Central memory CD8-positive, alpha-beta T cell (primary cell): ENCODE data around the gene SRP68.

Experiments
- ATAC-seq: fragments of 150-1000 bp; cut with Tn5 transposase; replicated peaks from 2 replicates; pipeline ENCODE4 v1.10.0; 2022; ENCODE audit warnings: mild to moderate bottlenecking, moderate FRiP score, moderate number of reproducible peaks; ENCODE audit not compliant: poor library complexity, severe bottlenecking; ENCODE audit errors: extremely low read depth
- DNase-seq, 2 donors: peaks; one replicate each; pipeline ENCODE4 v3.0.0; 2021; ENCODE audit warnings: low spot score in 2 of 2
- H3K27ac Mint-ChIP-seq: one replicate; pipeline ENCODE4 v1.8.0; 2022; ENCODE audit warnings: low read depth, mild to moderate bottlenecking, moderate library complexity, mixed read lengths
- H3K27me3 Mint-ChIP-seq: one replicate; pipeline ENCODE4 v1.8.0; 2022; ENCODE audit warnings: mixed read lengths
- H3K36me3 Mint-ChIP-seq: one replicate; pipeline ENCODE4 v1.8.0; 2022; ENCODE audit warnings: mild to moderate bottlenecking, moderate library complexity, mixed read lengths; ENCODE audit not compliant: insufficient read depth
- H3K4me1 Mint-ChIP-seq: one replicate; pipeline ENCODE4 v1.8.0; 2022; ENCODE audit warnings: mixed read lengths
- H3K4me3 Mint-ChIP-seq: one replicate; pipeline ENCODE4 v1.8.0; 2022; ENCODE audit warnings: mild to moderate bottlenecking, moderate library complexity, mixed read lengths
- H3K9me3 Mint-ChIP-seq: one replicate; pipeline ENCODE4 v1.8.0; 2022; ENCODE audit warnings: mixed read lengths

SRP68 gene

DNA sequence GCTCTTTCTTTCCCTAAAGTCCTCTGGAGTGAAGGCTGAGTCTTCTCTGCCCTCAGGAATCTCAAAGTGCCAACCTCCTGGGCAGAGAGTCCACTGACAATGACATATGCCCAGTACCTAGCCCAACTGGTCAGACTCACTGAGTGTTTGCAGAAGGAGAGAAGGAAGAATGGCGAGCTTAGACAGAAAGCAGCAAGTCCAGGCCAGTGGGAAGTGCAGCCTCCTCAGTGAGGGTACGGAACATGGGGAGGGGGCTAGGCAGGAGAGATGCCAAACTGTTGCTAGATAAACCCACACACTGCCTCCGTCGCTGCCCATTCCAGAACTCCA lies 30.6 kb upstream of the SRP68 start:
- DNase-seq, result no peak
- Mint-ChIP-seq H3K36me3 (peaks cover 34% of the 10 kb centered on the region), H3K27me3 (no peaks in the 10 kb centered on the region), H3K27ac (peak overlapping the region; percentile 95), H3K4me3 (peak overlapping the region; percentile 98), H3K9me3 (no peaks in the 10 kb centered on the region), H3K4me1 (peaks cover 28% of the 10 kb centered on the region)
- no peak for ATAC-seq

DNA sequence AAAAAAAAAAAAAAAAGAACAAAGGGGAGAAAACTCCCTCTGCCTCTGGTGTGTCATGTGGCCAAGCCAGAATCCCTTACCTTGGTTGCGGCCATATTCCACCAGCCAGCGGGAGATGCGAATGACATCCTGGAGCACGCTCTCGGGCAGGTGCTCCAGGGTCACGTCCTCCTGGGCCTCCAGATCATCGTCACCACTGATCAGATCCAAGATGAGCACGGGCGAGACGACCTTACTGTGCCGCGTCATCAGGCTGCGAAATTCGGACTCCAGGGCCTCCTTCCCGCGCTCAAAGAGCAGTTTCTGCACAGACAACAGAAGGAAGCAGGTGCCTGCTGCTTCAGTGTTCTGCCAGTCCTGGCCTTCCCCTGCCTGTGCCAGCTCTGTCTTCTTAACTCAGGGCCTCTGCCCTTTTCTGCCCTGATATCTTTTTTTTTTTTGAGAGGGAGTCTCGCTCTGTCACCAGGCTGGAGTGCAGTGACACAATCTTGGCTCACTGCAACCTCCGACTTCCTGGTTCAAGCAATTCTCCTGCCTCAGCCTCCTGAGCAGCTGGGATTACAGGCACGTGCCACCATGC lies 25.5 kb upstream of the SRP68 start:
- Mint-ChIP-seq H3K27me3 (no peaks in the 10 kb centered on the region), H3K4me1 (peaks cover 17% of the 10 kb centered on the region), H3K27ac (peak overlapping the region; percentile 32), H3K4me3 (no peak overlapping the region), H3K9me3 (no peaks in the 10 kb centered on the region), H3K36me3 (peaks cover 58% of the 10 kb centered on the region)
- DNase-seq (no peak), ATAC-seq (no peak)

DNA sequence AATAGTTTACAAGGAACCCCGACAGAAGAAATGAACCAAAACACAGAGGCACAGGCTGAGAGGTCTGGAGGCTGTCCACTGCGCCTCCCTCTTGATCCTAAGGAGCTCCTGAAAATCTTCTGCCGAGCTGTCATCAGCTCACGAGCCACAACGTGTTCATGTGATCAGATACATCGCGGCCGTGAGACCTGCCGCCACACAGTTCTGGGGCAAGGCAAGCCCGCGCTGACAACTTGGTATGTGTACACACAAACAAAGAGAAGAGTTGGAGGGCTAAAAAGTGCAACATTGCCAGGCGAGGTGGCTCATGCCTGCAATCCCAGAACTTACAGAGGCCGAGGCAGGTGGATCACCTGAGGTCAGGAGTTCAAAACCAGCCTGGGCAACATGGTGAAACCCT lies 23.6 kb upstream of the SRP68 start:
- Mint-ChIP-seq H3K36me3 (peaks cover 61% of the 10 kb centered on the region), H3K4me1 (peaks cover 6% of the 10 kb centered on the region), H3K27ac (no peak overlapping the region), H3K4me3 (no peak overlapping the region), H3K27me3 (no peaks in the 10 kb centered on the region), H3K9me3 (no peaks in the 10 kb centered on the region)
- no peak for ATAC-seq
- DNase-seq, result no peak

DNA sequence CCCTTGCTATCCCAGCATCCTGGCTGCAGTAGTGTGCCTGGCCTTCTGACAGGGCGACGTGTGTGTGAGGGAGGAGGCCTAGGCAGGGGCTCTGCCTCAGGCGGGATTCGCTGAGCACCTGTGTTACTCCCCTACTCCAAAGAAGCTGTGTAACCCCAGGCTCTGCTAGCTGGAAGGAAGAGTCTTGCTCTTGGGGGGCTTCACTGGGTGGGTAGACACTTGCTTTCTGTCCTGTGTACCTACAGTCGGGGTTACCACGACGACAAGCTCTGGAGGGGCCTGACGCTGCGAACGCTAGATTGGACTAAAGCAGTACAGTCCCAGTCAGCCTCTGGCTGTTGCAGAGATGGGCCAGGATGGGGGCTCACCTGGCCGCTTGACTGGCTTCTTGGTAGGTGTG lies 21.7 kb upstream of the SRP68 start:
- Mint-ChIP-seq H3K27ac (no peak overlapping the region), H3K4me3 (no peak overlapping the region), H3K36me3 (peaks cover 47% of the 10 kb centered on the region), H3K9me3 (no peaks in the 10 kb centered on the region), H3K27me3 (no peaks in the 10 kb centered on the region), H3K4me1 (no peaks in the 10 kb centered on the region)
- DNase-seq (no peak), ATAC-seq (no peak)

DNA sequence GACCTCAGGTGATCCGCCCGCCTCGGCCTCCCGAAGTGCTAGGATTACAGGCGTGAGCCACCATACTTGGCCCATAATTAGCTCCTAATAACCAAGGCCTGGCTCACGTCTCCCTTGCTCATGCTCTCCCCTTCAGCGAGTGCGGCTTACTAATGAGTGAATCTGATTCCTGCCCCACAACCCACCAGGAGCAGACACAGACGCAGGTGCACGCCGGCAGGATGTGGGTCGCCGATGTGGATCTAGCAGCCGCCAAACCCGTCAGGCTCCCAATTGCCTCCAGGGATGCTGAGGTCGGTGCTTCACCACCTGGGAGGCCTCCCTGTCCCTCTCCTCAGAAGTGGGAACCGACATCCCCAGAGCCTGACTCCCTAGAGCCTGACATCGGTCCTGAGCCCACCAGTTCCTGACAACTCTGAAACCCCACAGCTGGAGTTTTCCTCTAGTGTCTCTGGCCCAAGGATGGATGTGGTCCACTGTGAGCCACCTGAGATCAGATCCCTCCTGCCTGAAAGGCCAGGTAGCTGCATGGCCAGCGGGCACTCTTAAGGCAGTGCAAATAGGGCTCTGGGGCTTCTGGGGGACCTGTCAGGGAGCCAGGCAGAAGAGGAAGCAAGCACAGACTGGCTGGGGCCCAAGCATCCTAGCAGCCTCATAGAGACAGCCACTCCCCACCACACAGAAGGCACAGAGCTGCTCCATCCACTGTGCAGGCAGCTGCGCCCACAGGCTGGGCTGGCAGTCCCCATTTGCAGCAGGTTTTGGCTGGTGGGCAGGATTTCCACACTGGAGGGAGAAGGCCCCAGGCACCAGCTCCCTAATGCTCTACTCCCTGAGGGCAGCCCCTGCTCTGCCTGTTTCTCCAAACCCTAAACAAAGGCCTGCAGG lies 20.5 kb upstream of the SRP68 start:
- DNase-seq, result no peak
- ATAC-seq, result no peak
- H3K36me3 Mint-ChIP-seq, result peaks cover 35% of the 10 kb centered on the region
- no peak overlapping the region for H3K27ac Mint-ChIP-seq
- H3K4me1 Mint-ChIP-seq, result no peaks in the 10 kb centered on the region
- no peaks in the 10 kb centered on the region for H3K9me3 Mint-ChIP-seq
- H3K4me3 Mint-ChIP-seq, result no peak overlapping the region
- H3K27me3 Mint-ChIP-seq, result no peaks in the 10 kb centered on the region

DNA sequence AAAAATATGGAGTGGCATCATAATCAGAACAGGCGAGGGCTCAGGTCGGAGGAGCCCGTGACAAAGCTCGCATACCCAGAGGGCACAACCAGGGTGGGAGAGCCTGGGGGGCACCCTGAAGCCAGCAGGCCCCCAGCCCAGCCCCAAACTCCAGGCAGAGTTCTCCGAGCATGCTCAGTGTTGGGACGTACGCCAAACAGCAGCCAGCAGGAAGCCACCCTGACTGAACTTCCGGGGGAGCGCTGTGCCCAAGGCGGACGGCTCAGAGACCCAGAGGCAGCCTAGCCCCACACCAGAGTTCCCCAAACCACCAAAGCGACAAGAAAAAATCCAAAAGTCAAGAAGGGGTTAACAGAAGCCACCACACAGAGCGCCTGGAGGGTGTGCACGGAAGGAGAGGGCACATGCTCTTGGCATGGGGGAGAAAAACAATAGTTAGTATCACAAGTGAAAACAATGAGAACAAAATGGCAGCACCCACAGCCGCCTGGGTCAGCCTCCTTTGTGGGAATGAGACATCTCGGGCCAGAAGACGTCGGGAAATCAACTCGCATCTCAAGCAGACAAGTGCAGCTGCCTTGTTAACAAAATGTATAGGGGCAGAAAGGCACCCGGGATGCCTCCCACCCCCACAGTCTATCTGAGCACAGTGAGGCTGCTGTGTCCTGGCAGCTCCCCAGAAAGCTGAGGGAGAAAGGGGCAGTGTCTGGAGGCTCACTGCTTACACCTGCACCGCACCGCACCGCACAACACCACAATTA lies 19.4 kb upstream of the SRP68 start:
- Mint-ChIP-seq H3K36me3 (peaks cover 28% of the 10 kb centered on the region), H3K9me3 (no peaks in the 10 kb centered on the region), H3K27me3 (no peaks in the 10 kb centered on the region), H3K4me3 (no peak overlapping the region), H3K4me1 (no peaks in the 10 kb centered on the region), H3K27ac (no peak overlapping the region)
- ATAC-seq (no peak), DNase-seq (no peak)

DNA sequence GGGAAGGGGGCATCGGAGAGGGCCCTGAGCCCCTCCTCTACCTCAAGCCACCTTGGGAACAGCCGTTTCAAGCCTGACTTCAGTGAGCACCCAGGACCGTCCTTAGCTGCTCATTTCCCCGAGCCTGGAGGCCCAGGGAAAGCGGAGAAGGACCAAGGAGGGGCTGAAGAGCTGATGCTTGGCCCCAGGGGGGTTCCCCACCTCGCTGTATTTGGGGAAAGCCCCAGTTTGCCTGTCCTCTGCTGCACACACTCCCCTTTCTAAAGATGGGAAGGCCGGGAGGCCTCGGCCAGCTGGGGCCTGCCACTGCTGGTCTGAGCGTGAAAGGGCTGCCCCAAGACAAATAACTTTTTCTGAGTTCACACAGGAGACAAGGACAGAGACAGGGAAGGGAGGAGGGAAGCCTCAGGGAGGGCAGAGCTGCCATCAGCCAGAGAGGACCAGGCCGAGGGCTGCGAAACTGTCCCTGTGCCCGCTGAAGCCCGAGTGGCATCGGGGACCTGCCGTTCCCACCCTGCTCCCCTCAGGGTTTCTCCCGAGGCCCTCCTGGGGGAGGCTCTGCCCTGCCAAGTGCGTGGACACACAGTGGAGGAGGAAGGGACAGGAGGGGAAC lies 18.3 kb upstream of the SRP68 start:
- Mint-ChIP-seq H3K36me3 (peaks cover 23% of the 10 kb centered on the region), H3K27ac (no peak overlapping the region), H3K9me3 (no peaks in the 10 kb centered on the region), H3K4me1 (no peaks in the 10 kb centered on the region), H3K4me3 (no peak overlapping the region), H3K27me3 (no peaks in the 10 kb centered on the region)
- DNase-seq (no peak), ATAC-seq (no peak)

DNA sequence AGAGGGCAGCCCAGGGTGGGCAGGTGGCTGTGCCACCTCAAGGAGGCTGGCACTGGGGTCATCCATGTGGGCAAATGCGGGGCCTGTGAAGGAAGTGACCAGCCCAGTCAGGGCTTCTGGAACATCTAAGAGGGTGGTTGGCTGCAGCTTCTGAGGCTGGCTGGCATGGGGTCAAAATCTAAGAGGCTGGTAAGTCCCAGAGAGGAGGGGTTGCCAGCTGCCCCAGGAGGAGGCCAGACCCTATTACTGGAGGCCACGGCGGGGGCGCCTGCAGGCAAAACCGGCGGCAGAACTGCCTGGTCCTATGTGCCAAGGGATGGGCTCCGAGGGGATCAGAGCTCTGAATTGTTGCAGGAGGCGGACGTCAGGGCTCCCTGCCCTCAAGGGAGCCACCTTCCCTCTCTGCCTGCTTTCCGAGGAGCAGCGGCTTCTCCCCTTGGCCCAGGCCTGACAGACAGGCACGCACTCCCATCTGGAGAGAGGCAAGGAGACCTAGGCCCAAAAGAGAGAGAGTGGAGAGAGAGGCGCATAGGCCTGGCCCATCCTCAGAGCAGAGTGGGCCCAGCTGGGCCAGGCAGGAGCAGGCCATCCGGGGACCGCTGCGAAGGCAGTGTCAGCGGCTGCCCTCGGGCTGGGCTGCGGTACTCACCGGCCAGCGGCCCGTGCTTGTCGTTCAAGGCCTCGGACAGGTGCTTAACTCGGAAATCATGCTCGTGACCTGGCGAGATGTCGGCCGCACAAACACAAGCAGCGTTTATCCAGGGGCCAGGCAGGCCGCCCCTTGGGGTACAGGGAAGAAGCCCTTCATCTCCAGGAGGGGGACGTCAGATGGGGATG lies 17.6 kb upstream of the SRP68 start:
- H3K27ac Mint-ChIP-seq, result peak overlapping the region; percentile 67

DNA sequence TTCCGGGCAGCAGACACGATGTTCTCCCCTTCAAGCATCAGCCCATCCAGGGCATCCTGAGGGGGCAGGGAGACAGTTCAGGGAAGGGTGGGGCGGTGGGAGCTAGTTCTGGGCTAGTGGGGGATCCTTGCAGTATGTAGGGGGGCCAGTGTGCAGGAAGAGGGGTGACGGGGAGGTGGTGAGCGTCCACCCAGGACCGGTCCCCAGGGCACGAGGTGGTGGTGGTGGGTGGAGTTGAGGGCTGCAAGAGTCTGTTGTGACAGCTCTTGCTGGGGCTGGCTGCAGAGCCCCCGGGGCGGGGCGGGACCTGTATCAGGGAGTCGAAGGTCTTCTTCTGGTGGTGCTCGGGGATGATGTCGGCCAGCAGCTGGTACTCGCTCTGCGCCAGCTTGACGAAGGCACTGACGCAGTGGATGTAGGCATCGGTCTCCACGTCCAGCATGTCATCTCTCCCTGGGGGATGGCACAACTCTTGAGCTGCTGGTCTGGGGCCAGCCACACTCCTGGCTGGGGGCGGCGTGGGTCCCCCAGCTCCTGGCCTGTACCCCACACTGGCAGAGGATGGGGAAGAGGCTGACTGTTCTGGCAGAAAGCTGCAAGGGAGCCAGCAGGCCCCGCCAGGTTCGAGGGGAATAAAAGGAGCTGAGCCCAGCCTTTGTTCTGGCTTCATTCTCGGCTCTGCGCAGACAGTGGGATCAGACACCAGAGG lies 16.7 kb upstream of the SRP68 start:
- H3K27me3 Mint-ChIP-seq, result no peaks in the 10 kb centered on the region
- peaks cover 23% of the 10 kb centered on the region for H3K36me3 Mint-ChIP-seq
- H3K4me1 Mint-ChIP-seq, result no peaks in the 10 kb centered on the region
- peak overlapping the region; percentile 67 for H3K27ac Mint-ChIP-seq
- no peaks in the 10 kb centered on the region for H3K9me3 Mint-ChIP-seq
- ATAC-seq (no peak), DNase-seq (no peak)
- H3K4me3 Mint-ChIP-seq, result no peak overlapping the region

More for the DNA sequence above, 17.6 kb upstream of the SRP68 start:
- ATAC-seq, result no peak
- no peaks in the 10 kb centered on the region for H3K27me3 Mint-ChIP-seq
- H3K9me3 Mint-ChIP-seq, result no peaks in the 10 kb centered on the region
- H3K4me1 Mint-ChIP-seq, result no peaks in the 10 kb centered on the region
- DNase-seq, result no peak
- no peak overlapping the region for H3K4me3 Mint-ChIP-seq
- H3K36me3 Mint-ChIP-seq, result peaks cover 25% of the 10 kb centered on the region

DNA sequence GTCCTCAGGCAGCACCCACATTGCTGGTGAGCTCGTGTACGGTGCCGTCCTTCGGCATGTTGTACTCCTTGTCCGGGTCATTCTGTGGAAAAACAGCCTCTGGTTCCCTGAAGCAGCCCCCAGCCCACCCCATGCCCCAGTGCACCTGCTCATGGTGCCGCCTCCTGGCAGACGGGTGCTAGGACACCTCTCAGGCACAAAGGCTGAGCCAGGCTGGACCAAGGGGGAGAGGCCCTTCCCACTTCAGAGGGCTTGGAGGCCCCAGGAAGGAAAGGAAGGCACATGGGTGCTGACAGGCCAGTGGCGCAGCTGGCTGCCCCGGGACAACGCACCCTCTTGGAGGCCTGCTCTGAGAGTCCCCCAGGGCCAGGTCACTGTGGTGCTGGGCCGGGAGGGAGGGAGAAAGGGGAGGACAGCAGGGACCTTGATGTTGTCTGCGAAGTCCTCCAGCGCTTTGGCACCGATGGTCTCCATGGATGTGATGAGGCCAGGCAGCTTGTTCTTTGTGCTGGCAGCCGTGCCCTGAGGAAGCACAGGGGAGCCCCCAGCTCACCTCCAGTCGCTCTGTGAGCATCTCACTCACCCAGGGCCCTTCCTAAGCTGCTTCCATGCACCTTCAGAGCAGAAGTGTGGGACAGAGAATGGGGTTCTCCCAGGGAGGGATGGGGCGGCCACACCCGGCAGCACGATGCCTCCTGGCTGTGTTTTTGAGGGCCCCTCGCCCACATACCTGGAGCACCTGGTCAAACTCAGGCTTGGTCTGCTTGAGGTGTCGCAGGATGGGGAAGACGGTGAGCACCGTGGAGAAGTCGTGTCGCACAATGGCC lies 15.9 kb upstream of the SRP68 start:
- H3K27ac Mint-ChIP-seq, result no peak overlapping the region
- H3K4me1 Mint-ChIP-seq, result no peaks in the 10 kb centered on the region
- H3K9me3 Mint-ChIP-seq, result no peaks in the 10 kb centered on the region
- H3K36me3 Mint-ChIP-seq, result peaks cover 18% of the 10 kb centered on the region
- ATAC-seq (no peak), DNase-seq (no peak)
- no peak overlapping the region for H3K4me3 Mint-ChIP-seq
- no peaks in the 10 kb centered on the region for H3K27me3 Mint-ChIP-seq

DNA sequence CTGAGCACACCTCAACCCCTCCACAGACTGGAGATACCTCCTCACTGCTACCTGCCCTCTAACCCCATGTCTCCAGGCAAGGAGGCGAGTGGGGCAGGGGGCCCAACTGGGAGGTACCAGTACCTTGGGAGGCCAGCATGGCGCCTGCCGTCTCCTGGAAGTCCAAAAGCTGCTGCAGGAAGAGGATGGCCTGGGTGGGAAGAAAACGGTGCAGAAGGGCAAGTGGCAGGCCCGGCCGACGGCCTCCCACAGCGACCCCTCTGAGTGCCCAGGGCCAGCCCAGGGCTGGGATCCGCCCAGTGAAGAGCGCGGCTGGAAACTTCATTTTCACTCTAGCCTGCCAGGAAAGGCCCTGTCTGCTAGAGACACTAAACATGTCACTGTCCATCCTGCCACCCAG lies 15.2 kb upstream of the SRP68 start:
- Mint-ChIP-seq H3K36me3 (peaks cover 14% of the 10 kb centered on the region), H3K9me3 (no peaks in the 10 kb centered on the region), H3K27me3 (no peaks in the 10 kb centered on the region), H3K4me1 (no peaks in the 10 kb centered on the region), H3K27ac (no peak overlapping the region), H3K4me3 (no peak overlapping the region)
- DNase-seq (no peak), ATAC-seq (no peak)
